H9 (cell line): ENCODE results near the gene HSPB1. TPM values are rescaled to one million over a fixed set of nuclear protein-coding genes. Genes with fewer than 3 reads are reported as not detected.
"Not testable (repeated sequence)": the region's sequence is repeated elsewhere in the genome, so short reads cannot be mapped to it uniquely, and the experiment has no call there.

Experiments
- DNase-seq: peaks from one replicate; pipeline ENCODE4 v3.0.0-alpha.2; 2017
- H2AFZ ChIP-seq: one replicate; pipeline ENCODE4 v1.6.1; 2013; ENCODE audit warnings: mild to moderate bottlenecking, low read length, control low read depth, moderate library complexity
- H2AK5ac ChIP-seq: 2 replicates; pipeline ENCODE4 v1.6.1; 2013; ENCODE audit warnings: low read length, control low read depth, mixed read lengths; ENCODE audit not compliant: insufficient read length
- H2BK120ac ChIP-seq: one replicate; pipeline ENCODE4 v1.6.1; 2013; ENCODE audit warnings: low read depth, mild to moderate bottlenecking, low read length, control low read depth, inconsistent platforms; ENCODE audit not compliant: poor library complexity, severe bottlenecking
- H2BK12ac ChIP-seq: 2 replicates; pipeline ENCODE4 v1.6.1; 2013; ENCODE audit warnings: low read length, control low read depth, mixed read lengths, low read depth; ENCODE audit not compliant: insufficient read length
- H2BK15ac ChIP-seq: 2 replicates; pipeline ENCODE4 v1.6.1; 2013; ENCODE audit warnings: low read depth, low read length, control low read depth
- H2BK20ac ChIP-seq: one replicate; pipeline ENCODE4 v1.6.1; 2013; ENCODE audit warnings: low read depth, mild to moderate bottlenecking, low read length, control low read depth, inconsistent platforms; ENCODE audit not compliant: poor library complexity, severe bottlenecking
- H2BK5ac ChIP-seq: 2 replicates; pipeline ENCODE4 v1.6.1; 2013; ENCODE audit warnings: low read length, control low read depth, mixed read lengths; ENCODE audit not compliant: insufficient read length
- H3K14ac ChIP-seq: 2 replicates; pipeline ENCODE4 v1.6.1; 2013; ENCODE audit warnings: low read length, control low read depth; ENCODE audit not compliant: insufficient read depth
- H3K18ac ChIP-seq: 2 replicates; pipeline ENCODE4 v1.6.1; 2013; ENCODE audit warnings: low read depth, mild to moderate bottlenecking, mixed read lengths, low read length, control low read depth; ENCODE audit not compliant: insufficient read length
- H3K23ac ChIP-seq: 2 replicates; pipeline ENCODE4 v1.6.1; 2013; ENCODE audit warnings: low read length, control low read depth, mixed read lengths, low read depth; ENCODE audit not compliant: insufficient read length
- H3K23me2 ChIP-seq: 2 replicates; pipeline ENCODE4 v1.6.1; 2013; ENCODE audit warnings: low read depth, mild to moderate bottlenecking, mixed read lengths, low read length, control low read depth; ENCODE audit not compliant: insufficient read length, poor library complexity, severe bottlenecking
- H3K27ac ChIP-seq: 2 replicates; pipeline ENCODE4 v1.5.1; 2013; ENCODE audit warnings: low read length, control low read depth, mixed read lengths, low read depth; ENCODE audit not compliant: insufficient read length
- H3K27me3 ChIP-seq: 2 replicates; pipeline ENCODE4 v1.6.1; 2013; ENCODE audit warnings: low read length, control low read depth, inconsistent platforms; ENCODE audit not compliant: insufficient read depth
- H3K4ac ChIP-seq: 2 replicates; pipeline ENCODE4 v1.6.1; 2013; ENCODE audit warnings: low read depth, mild to moderate bottlenecking, control low read depth, inconsistent platforms, low read length, moderate library complexity
- H3K4me1 ChIP-seq: 2 replicates; pipeline ENCODE4 v1.6.1; 2013; ENCODE audit warnings: low read length, control low read depth, inconsistent platforms; ENCODE audit not compliant: insufficient read depth
- H3K4me2 ChIP-seq: 2 replicates; pipeline ENCODE4 v1.6.1; 2013; ENCODE audit warnings: low read length, control low read depth, mixed read lengths; ENCODE audit not compliant: insufficient read length, insufficient read depth
- H3K56ac ChIP-seq: 2 replicates; pipeline ENCODE4 v1.6.1; 2013; ENCODE audit warnings: low read depth, mild to moderate bottlenecking, mixed read lengths, low read length, control low read depth; ENCODE audit not compliant: insufficient read length
- H3K79me1 ChIP-seq: 2 replicates; pipeline ENCODE4 v1.6.1; 2013; ENCODE audit warnings: low read depth, mild to moderate bottlenecking, moderate library complexity, low read length, control low read depth, inconsistent platforms; ENCODE audit not compliant: insufficient read depth, poor library complexity, severe bottlenecking
- H3K79me2 ChIP-seq: 2 replicates; pipeline ENCODE4 v1.6.1; 2013; ENCODE audit warnings: low read length, control low read depth, inconsistent platforms; ENCODE audit not compliant: insufficient read depth
- H3K9ac ChIP-seq: 2 replicates; pipeline ENCODE4 v1.6.1; 2013; ENCODE audit warnings: low read length, control low read depth, mixed read lengths; ENCODE audit not compliant: insufficient read length; ENCODE audit errors: extremely low read depth
- H3K9me3 ChIP-seq: one replicate; pipeline ENCODE4 v1.6.1; 2013; ENCODE audit warnings: low read depth, low read length, inconsistent platforms; ENCODE audit not compliant: control insufficient read depth
- H3T11ph ChIP-seq: one replicate; pipeline ENCODE4 v1.6.1; 2013; ENCODE audit warnings: mild to moderate bottlenecking, low read length, control low read depth, inconsistent platforms
- H4K20me1 ChIP-seq: one replicate; pipeline ENCODE4 v1.6.1; 2013; ENCODE audit not compliant: control insufficient read depth, insufficient read length, insufficient read depth
- H4K5ac ChIP-seq: 2 replicates; pipeline ENCODE4 v1.6.1; 2013; ENCODE audit warnings: low read depth, mild to moderate bottlenecking, mixed read lengths, low read length, control low read depth; ENCODE audit not compliant: insufficient read length
- H4K8ac ChIP-seq: replicated peaks from 2 replicates; pipeline ENCODE4 v1.6.1; 2013; ENCODE audit warnings: low read length, control low read depth, mixed read lengths, low read depth; ENCODE audit not compliant: insufficient read length
- H4K91ac ChIP-seq: 2 replicates; pipeline ENCODE4 v1.6.1; 2013; ENCODE audit warnings: low read depth, mild to moderate bottlenecking, moderate library complexity, mixed read lengths, low read length, control low read depth; ENCODE audit not compliant: insufficient read length
- H3K27ac Mint-ChIP-seq, 3 experiments: 2 replicates in 2 of 3; 3 replicates in 1 of 3; pipeline ENCODE4 v1.8.0; 2020 to 2021; ENCODE audit warnings: mixed read lengths in 3 of 3, mild to moderate bottlenecking in 1 of 3, moderate library complexity in 1 of 3
- H3K27me3 Mint-ChIP-seq: 2 replicates; pipeline ENCODE4 v1.8.0; 2021; ENCODE audit warnings: low read depth, mild to moderate bottlenecking, moderate library complexity, mixed read lengths
- H3K36me3 Mint-ChIP-seq, 3 experiments: 2 replicates in 2 of 3; 3 replicates in 1 of 3; pipeline ENCODE4 v1.8.0; 2020 to 2021; ENCODE audit warnings: low read depth in 3 of 3, mixed read lengths in 3 of 3; ENCODE audit not compliant: insufficient read depth in 1 of 3
- H3K4me1 Mint-ChIP-seq, 2 experiments: 2 replicates each; pipeline ENCODE4 v1.8.0; 2020; ENCODE audit warnings: mixed read lengths in 2 of 2
- H3K4me3 Mint-ChIP-seq, 2 experiments: 2 replicates in 1 of 2; 3 replicates in 1 of 2; pipeline ENCODE4 v1.8.0; 2020 to 2021; ENCODE audit warnings: mild to moderate bottlenecking in 2 of 2, mixed read lengths in 2 of 2, moderate library complexity in 1 of 2
- H3K9me3 Mint-ChIP-seq, 2 experiments: 2 replicates in 1 of 2; 3 replicates in 1 of 2; pipeline ENCODE4 v1.8.0; 2020; ENCODE audit warnings: mild to moderate bottlenecking in 2 of 2, mixed read lengths in 2 of 2, moderate library complexity in 1 of 2
- WGBS: extraction: QIAGEN DNeasy Blood & Tissue Kit; methylation state at CpG from one replicate; pipeline ENCODE4 v1.1.7; 2013; ENCODE audit warnings: missing lambda C conversion rate, low lambda C conversion rate, mixed read lengths; ENCODE audit not compliant: insufficient read length; ENCODE audit errors: extremely low coverage; 5-methylcytosine and 5-hydroxymethylcytosine counted together
- total RNA-seq: library from RNA; stranded (reverse); gene quantifications from 2 replicates; pipeline ENCODE4 v1.2.1, GENCODE V29; 2021

Gene HSPB1
- total RNA-seq, 1 experiment from 2014 or later, result 186 TPM

- not testable (repeated sequence) for H3K9me3 ChIP-seq, H3K27me3 Mint-ChIP-seq, H3K27me3 ChIP-seq, H3K9ac ChIP-seq, H3K56ac ChIP-seq, H3K9me3 Mint-ChIP-seq, H2BK120ac ChIP-seq, H3T11ph ChIP-seq, H3K79me1 ChIP-seq, H3K36me3 Mint-ChIP-seq, H3K23me2 ChIP-seq, H3K4me3 Mint-ChIP-seq, H3K14ac ChIP-seq, H2AK5ac ChIP-seq, H2BK12ac ChIP-seq, H3K79me2 ChIP-seq, H4K91ac ChIP-seq, H2BK5ac ChIP-seq, H3K4me2 ChIP-seq, H4K5ac ChIP-seq, H3K23ac ChIP-seq, H3K27ac Mint-ChIP-seq, H4K8ac ChIP-seq, H2BK20ac ChIP-seq, H4K20me1 ChIP-seq, H3K4ac ChIP-seq, DNase-seq, H3K18ac ChIP-seq, H3K4me1 ChIP-seq, H2BK15ac ChIP-seq, H2AFZ ChIP-seq, H3K27ac ChIP-seq
- no CpG with 5 or more reads among the region's 50 CpGs for WGBS
- H3K4me1 Mint-ChIP-seq, result peaks cover 10 to 25% of the 10 kb centered on the region in 2 experiments
Observed at GRCh38 chr7:76309341-76310101, 7.0 kb downstream of the HSPB1 start.
